ELR (cell line): ENCODE data around the gene BEND6.

Experiments
- DNase-seq: peaks from one replicate; pipeline ENCODE4 v3.0.0-alpha.2; 2015; ENCODE audit warnings: low read depth

BEND6 gene, protein sequence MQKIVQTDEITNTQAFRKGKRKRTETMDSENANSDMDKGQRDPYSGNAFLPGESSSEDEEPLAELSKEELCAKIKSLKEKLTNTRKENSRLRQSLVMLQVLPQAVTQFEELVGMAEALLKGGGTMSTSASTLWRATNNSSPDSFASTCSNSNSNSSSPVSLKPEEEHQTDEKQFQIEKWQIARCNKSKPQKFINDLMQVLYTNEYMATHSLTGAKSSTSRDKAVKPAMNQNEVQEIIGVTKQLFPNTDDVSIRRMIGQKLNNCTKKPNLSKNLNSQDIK

DNA sequence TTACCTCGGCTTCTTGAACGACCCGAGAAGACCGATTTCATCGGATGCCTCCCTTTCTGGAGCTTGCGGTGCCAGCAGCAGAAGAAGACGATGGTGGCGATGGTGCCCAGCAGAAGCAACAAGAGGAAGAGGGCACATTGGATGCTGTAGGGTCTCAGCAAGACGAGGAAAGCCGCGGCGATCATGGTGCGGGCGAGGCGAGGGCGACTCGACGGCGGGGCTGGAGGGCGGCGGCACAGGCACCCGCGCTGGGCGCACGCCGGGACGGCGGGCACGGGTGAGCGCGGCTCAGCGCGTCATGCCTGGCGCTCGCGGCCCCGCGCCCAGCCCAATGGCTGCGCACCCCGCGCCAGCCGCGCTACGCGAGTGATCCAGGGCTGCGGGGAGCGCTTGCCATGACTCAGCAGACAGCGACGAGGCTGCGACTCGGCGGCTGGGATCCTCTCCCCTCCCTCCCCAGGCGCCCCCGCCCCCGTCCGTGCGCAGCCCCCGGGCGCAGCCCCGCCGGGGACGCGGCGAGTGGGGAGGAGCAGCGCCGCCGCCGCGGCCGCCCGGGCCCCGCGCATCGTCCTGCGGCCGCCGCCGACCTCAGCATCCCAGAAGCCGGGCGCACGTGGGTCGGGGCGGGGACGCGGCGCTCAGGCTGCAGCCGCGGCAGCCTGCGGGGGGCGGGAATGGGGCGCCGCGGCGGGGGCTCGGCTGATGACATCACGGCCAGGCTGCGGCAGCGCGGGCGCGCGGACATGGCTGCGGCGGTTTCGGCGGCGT is at the start of gene BEND6:
Gene BEND6, plus strand, starts transcription at position 705 of the 768 bp plus-strand sequence. CDS start 26,704 bp downstream, outside the sequence.
- peak; percentile 90 for DNase-seq

DNA sequence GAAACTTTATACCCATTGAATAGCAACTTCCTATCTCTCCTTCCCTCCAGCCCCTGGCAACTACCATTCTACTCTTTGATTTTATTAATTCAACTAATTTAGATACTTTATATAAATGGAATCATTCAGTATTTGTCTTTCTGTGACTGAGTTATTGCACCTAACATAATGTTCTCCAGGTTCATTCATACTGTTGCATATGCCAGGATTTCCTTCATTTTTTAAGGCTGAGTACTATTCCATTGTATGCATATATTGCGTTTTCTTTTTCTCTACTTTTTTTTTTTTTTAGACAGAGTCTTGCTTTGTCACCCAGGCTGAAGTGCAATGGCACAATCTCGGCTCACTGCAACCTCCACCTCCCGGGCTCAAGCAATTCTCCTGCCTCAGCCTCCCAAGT is 49.5 kb upstream of the BEND6 start:
- DNase-seq, result no peak

DNA sequence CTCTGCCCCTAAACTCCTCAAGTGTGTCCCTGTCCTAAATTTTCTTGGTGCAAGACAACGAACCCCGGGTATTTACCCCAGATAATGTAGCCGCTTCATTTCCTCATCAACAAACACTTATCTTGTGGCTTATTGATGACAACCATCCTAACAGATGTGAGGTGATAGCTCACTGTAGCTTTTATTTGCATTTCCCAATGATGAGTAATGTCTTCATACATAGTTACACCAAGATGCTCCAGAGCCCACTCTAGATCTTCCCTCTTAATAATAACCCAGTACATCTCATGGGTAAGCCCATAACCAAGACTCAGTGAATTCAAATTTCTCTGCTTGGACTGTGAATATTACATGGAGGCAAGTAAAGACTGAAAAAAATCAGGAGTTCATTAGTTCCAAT is 48.2 kb upstream of the BEND6 start:
- peak; percentile 85 for DNase-seq

DNA sequence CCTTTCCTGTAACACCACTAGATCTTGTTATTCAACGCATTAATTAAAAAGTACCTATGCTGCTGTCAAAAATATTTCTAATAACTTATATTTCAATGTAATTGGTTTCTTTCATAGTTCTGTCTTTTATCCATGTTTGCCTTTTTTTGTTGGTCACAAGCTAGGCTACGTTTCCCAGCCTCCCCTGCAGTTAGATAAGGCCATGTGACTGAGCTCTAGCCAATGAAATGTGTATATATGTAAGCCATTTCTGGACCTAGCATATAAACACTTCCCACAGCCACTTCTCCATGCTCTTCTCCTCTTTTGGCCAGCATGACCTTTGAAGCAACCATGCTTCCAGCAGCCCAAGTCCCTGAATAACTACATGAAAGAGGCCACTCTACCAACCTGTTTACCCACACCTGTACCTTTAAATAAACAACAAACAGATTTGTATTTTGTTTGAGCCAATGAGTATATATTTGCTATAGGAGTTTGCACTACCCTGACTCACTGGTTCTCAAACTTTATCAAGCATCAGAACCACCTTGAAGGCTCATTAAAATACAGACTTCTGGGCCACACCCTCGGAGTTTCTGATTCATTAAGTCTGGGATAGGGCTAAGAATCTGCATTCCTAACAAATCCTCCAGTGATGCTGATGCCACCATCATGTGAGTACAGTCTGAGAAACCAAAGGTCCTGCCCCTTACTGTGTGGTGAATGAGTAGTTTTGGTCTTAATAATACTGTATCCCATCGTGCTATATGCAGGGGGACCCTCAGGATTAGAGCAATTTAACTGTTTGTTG is 45.6 kb upstream of the BEND6 start:
- peak; percentile 49 for DNase-seq

DNA sequence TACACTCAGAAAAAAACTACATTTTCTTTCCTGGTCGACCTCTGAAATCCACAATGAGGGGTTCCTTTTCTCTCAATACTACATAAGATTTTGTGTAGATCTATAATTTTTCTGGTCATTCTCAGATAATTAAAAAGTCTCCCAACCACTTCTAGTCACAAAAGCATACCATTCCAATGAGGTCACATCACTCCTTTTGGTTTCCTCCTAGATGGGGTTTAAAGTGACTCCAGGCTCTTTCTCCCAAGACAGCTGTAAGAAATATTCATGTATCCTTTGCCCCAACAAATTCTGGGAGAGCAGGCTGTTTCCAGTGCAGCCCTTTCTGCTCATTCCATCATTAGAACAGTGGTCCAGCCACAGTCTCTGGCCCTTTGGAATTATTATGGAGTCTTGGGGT is 43.1 kb upstream of the BEND6 start:
- DNase-seq, result peak; percentile 84

DNA sequence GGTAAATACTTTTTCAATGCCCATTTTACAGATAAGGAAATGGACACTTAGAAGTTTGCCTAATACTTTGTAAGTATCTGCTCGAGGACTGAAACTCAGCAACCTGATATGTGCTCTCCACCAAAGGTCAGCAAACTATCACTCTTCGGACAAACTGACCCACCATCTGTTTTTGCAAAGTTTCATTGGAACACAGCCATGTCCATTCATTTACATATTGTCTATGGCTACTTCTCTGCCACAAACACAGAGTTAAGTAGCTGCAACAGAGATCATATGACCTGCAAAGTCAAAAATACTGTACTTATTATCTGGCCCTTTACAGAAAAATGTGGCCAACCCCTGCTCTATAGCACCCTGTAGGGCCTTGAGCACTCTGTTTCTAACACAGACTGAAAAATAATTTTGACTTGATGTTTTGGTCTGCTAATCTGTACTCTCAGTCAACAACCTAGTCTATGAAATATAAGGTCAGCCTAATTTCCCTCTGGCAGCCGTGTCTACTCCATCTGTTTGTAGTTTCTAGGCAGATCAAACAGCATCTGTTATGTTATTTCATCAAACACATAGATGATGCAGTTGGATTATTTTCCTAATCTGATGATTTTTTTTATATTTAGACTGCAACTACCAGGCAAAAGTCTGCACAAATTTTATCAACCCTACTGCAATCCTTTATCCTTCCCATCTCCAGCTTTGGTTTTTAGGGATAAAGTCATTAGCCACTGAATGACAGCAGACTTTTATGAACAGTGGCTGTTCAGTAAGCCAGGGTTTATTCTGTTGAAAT is 41.4 kb upstream of the BEND6 start:
- no peak for DNase-seq

DNA sequence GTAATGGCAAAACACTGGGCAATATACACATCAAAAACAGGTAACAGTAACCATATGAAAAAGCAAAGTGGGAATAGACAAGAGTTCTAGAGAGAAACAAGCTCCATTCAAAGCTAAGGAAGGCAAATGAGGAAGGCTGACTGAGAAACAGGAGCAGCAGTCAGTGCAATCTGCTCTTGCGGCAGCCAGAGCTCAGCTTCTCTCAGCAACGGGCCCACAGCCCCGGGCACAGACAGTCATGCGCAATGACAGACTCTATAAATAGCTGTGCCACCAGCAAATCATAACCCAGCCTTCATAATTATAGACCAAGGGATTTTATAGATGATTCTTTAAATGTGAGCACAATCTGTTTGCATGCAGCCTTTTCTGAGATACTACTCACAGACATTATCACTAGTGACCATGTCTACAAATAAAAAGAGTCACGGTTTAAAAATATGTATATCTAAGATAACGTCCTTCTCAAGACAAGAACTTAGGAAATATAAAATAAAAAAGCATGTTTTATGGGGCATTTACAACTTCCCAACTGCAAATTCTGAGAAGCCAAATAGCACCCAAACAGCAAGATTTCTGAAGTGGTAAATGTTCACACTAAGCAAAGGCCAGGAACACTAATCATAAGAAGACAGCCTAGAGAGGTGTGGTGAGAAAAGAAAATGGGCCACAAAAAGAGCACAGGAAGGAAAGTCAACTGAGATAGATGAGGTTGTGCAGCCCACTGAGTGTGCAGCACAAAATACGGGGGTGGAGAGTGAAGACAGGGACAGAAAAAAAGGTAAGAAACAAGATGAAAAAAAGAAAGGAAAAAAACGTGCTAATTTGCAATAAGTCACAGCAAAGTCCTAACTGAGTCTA is 39.9 kb upstream of the BEND6 start:
- no peak for DNase-seq

DNA sequence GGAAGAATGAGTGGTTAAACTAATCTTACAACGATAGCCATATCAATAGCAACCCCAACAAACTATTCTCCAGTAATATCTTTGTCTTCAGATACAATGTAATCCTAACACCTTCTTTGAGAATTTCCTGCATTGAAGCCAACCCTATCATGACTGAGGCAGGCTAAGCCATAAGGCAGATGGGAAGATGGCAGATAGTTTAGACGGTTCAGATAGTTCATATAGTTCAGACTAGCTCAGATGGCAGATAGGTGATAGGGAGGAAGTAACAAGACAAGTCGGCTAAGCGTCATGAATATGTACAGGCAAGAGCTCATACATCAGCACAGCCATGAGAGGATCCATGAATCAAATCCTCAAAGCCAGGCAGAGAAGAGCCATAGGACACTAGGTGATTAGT is 39.1 kb upstream of the BEND6 start:
- DNase-seq, result no peak

DNA sequence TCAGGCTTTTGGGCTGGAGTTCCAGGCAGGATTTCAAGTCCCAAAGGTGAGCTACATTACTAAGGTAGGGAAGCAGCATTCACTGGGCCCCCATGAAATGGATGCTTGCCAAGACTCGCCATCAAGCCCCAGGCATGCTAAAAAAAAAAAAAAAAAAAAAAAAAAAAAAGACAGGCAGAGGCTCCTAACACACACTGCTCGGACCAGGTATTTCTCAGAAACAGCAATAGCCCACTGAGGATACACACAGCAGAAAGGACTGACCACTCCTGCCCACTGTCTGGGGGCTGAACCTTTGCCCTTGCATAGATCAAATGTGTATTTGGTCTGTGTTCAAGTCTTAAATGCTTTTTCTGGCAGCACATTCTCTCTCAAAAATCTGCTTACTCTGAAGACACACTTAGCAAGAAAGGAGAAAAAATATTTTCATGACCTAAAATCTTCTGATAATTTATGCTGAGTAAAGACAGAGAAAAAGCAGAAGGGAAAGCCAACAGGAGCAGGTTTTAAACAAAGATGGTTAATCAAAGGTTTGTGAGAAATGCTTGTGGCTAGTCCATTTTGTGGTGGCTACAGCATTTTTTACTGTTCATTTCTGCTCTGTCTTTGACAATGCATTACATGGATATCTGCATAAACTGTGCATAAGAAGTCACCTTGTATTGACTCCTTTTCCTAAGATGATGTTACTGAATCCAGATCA is 37.9 kb upstream of the BEND6 start:
- no peak for DNase-seq

DNA sequence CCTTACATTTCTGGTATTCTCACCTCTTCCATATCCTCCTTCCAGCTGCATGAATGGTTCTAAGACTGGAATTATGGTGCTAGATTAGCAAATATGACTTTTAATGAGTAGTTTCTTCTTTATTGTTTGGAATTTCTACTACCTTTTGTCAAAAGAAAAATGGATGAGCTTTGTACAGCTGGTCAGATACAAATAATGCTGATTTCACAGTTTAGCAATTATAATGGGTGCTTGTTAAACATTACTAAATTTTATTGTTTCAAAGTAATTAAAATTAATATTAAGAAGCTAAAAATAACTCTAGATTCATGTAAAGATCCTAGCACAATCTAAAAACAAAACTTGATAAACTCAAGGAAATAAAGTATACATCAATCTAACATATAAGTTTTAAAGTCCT is 32.3 kb upstream of the BEND6 start:
- no peak for DNase-seq

DNA sequence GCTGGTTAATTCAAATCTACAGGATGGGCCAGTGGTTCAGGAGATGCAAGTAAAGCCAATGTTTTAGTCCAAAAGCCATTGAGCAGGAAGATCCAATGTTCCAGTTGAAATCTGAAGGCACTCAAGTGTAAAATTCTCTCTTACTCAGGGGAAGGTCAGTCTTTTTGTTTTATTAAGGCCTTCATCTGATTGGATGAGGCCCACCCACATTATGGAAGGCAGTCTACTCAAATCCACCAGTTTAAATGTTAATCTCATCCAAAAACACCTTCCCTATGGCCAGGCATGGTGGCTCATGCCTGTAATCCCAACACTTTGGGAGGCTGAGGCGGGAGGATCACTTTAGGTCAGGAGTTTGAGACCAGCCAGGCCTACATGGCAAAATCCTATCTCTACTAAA is 31.3 kb upstream of the BEND6 start:
- DNase-seq, result no peak

DNA sequence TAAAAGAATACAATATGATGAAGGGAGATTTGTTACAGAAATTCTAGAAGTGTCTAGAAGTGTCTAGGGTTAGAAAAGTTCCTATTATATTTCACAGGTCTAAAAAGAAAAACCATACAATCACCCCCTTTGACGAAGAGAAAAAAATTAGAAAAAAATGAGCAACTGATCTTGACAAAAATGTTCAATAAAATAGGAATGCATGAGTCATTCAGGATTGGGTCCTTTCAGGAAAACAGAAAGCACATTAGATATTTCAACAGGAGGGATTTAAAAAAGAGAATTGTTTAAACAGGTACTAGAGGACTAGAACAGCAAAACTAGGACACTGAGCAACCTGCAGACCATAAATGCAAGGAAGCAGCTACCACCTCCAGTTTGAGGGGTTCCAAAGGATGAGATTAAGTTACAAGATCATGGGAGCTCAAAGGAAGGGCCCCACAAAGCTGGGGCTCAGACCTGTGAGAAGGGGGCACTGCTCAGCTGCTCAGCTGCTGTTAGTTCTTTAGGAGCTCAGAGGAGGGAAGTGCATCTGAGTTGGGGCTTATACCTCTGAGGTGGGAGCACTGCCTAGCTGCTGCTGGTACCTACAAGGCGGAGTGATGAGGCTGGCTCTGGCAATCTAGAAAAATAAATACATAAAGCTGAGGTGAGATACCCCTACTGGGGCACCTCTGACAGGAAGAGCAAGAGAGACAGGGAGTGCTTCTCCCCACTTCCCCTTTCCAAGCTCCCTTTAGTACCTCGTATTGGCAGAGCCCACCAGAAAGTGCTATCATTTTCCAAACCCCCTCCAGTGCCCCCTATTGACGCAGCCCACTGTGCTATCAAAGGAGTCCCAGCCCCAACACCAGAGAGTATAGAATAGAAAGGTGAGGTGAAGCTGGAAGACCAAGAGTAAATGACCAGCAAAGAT is 27.1 kb upstream of the BEND6 start:
- DNase-seq, result peak; percentile 75

DNA sequence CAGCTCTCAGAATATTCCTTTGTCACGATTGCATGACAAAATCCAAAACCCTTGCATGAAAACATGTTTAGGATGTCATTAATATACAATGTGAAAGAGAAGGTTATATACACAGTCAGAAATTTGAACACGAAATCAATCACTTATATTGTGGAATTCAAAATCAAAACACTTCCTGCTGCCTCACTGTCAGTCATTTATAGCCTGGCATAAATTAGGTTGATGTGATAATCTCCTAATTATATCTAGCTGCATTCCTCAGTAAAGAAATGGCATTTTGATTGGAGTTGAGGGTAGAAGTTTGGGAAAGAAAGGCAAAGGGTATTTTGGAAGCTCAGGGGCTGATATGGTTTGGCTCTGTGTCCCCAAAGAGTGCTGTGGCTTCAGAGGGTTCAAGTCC is 24.1 kb upstream of the BEND6 start:
- DNase-seq, result no peak

DNA sequence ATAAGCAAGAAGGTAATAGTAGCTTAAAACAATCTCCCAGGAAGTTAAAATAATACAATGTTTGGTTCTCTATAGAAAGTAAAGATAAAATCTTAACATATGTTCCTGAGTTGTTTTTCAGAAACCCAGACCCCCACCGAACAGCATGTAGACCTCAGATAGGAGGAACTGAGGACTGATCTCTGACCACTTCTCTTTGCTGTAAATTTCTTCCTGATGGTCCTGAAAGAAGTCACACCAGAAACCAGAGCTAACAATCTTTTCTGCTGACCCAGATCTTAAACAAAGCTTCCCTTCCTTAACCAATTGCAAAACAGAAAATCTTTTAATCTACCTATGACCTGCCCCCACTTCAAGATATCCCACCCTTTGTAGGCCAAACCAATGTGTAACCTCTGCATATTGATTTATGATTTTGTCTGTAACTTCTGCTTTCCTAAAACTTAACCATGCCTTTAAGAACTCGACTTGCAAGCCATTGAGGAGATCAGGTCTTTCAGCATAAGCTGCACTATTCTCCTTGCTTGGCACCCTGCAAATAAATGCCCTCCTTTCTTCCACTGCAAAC is 21.9 kb upstream of the BEND6 start:
- no peak for DNase-seq

DNA sequence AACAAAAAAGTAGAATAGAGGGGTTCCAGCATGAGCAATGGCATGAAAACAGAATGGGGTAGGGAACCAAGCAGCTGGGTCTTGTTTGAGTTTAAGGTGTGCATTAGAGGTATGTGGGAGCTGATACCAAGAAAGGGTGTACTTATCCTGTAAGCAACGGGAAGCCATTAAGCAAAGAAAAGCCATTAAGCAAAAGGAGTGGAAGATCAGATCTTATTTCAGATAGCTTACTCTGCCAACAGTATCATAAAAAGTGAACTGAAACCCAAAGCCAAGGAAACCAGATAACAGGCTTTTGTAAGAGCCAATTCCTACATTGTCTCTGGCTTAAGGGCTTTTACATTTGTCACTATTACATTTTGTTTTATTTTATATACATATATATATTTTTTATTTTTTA is 21.3 kb upstream of the BEND6 start:
- DNase-seq, result no peak

DNA sequence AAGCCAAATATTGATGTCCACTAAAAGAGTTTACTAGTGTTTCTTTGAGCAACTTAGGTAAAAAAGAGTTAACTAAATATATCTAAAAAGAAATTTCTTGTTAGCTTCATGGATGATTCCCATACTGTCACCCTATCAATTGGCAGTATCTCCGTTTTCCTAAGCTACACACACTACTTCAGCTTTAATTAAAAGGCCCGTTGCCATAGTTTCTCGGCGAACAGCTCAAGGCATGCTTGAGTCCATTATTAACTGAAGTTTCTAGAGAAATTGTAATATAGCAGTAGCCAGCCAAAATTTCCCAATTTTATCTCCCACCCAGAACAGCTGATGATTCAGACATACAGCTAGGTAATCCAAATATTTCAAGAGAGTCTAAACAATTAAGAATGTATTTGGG is 20.0 kb upstream of the BEND6 start:
- DNase-seq, result no peak

DNA sequence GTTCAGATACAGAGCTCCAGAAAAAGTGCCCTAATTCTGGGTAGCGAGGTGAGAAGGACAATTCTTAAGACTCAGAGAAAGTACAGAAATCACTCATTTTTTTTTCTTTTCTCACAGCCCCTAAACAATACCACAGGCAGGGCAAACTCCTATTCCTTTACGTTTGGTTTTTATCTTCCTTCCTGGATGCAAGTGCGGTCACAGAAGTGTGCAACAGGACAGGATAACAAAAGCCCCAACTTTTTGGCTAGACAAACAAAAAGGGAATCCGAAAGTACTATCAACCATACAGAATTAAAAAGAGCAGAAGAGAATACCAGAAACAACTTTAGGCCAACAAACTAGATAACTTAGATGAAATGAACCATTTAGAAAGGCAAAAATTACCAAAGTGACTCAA is 18.4 kb upstream of the BEND6 start:
- DNase-seq, result no peak

DNA sequence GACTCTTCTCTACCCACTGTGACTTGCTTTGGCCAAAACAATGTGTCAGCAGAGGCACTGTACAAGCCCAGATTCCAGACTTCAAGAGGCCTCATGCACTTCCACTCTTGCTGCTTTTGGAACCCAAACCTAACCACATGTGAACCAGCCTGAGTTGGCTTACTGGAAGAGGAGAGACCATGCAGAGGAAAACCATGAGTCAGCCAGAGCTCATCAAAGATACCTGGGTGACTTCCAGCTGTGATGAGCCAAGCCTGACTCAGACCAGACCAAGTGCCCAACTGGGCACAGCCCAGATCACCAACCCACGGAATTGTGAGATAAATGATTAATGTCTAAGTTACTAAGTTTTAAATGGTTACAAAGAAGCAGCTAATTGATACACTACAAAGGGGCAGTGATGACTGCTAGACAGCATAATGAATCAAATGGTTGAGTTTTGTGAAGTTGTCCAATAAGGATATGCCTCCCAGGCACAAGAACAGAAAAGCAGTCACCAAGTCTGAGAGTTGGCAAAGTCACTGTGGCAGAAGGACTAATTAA is 16.2 kb upstream of the BEND6 start:
- peak; percentile 100 for DNase-seq

DNA sequence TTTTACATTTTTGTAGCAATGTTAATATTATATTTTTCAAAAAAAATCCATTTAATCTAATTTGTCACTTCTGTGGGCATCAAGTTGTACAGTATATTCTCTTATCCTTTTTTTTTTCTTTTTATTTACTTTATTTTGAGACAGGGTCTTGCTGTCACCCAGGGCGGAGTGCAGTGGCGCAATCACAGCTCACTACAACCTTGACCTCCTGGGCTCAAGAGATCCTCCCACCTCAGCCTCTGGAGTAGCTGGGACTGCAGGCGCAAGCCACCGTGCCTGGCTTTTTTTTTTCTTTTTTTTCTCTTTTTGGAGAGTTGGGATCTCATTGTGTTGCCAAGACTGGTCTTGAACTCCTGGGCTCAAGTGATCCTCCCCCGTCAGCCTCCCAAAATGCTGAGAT is 14.4 kb upstream of the BEND6 start:
- DNase-seq, result no peak
